LNCAP (cell line): ENCODE measurements around the gene EVC.

Experiments used
- TF ChIP-seq, protein P1 (sequence below): fragments of 450-650 bp; IDR thresholded peaks from 2 replicates; pipeline ENCODE4 v1.5.1; 2017; ENCODE audit warnings: mild to moderate bottlenecking

Gene EVC

GRCh38 chr4:5750052-5750945, 39.3 kb downstream of the EVC start:
- TF ChIP-seq, protein P1, sequence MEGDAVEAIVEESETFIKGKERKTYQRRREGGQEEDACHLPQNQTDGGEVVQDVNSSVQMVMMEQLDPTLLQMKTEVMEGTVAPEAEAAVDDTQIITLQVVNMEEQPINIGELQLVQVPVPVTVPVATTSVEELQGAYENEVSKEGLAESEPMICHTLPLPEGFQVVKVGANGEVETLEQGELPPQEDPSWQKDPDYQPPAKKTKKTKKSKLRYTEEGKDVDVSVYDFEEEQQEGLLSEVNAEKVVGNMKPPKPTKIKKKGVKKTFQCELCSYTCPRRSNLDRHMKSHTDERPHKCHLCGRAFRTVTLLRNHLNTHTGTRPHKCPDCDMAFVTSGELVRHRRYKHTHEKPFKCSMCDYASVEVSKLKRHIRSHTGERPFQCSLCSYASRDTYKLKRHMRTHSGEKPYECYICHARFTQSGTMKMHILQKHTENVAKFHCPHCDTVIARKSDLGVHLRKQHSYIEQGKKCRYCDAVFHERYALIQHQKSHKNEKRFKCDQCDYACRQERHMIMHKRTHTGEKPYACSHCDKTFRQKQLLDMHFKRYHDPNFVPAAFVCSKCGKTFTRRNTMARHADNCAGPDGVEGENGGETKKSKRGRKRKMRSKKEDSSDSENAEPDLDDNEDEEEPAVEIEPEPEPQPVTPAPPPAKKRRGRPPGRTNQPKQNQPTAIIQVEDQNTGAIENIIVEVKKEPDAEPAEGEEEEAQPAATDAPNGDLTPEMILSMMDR, result no peak

DNA sequence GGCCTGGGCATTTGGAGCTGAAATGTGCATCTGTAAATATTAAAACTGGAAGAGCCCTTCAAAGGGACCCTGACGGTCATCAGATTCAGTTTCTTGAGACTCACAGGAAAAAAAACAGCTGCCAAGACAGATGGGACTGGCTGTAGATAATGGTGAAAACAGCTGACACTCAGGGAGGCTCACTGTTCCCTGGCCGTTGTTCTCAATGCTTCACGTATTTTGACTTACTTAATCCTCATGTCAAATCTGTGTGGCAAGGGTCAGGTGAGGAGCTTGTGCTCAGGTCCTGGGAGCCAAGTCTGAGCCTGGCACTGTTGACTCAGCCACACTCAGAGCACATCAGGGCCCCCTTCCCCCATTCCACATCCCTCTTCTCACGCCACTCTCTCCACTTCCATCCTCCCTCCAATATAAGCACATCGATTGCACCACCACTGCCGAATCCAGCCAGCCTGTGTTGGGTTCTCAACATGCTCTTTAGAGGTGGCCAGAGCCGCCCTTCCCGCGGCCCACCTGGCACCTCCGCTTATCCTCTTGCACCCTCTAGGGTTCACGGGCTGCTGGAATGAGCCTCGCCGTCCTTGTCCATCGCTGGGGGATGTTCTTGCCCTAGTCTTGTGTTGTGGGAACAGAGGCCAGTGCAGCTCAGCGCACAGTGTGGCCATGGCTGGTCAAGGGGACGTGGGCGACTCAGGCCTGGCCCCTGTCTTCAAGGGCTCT, 40.1 kb downstream of the EVC start:
- TF ChIP-seq, protein P1, result no peak

DNA sequence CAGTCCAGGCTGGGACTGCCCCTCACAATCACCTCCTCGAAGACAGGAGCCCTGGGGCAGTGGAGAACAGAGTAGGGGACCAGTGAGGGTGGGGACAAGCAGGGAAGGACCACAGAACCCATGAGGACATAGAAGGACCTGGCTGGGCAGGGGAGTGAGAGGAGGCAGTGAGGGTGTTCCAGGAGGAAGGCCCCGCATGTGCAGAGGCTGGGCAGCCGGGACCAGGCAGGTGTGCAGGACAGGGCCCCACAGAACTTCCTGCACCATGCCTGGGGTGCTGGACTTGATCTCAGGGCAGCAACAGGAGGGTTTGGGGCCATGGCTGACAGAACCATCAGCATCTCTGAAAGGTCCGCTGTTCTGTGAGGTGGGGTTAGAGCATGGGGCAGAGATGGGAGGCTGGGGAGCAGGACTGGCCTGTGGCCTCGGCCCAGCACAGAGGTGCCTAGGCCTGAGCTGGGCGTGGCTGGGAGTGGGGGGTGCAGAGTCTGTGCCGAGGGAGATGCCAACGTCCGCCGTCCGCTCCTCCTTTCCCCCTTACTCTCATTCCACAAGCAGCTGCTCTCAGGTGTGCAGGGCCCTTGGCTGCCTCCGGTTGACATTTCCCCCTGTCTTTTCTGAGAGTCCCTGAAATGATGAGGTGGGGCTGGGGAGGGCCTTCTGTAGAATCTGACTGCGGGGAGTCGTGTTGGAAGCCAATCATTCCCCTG, 40.8 kb downstream of the EVC start:
- TF ChIP-seq, protein P1, result no peak

- TF ChIP-seq, protein P1, result no peak
Measured at GRCh38 chr4:5752376-5753184, 41.6 kb downstream of the EVC start.

- TF ChIP-seq, protein P1, result no peak
Measured at GRCh38 chr4:5753366-5753765, 42.4 kb downstream of the EVC start.

GRCh38 chr4:5753766-5754528, 42.9 kb downstream of the EVC start:
- TF ChIP-seq, protein P1, result no peak
